ENCODE results near the gene CEP78.

The CEP78 gene

DNA sequence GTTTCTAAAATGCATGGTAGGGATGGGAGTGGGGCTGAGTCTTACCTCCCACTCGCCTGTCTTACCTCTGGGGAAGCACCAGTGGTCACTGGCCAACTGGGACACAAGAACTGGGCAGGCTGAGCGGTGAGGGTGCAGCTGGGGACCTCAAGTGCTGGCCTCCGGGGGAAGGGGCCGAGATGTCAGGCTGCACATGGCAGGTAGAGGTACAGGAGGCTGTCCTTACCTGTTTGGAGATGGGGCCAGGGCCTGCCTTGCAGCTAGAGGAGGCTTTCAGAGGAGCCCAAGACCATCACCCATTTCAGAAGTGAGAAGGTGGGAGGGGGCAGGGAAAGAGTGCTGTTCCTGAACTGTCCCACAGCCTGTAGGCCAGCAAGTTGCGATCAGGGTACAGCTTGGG lies 75.2 kb downstream of the CEP78 start:
- no peak for DNase-seq

DNA sequence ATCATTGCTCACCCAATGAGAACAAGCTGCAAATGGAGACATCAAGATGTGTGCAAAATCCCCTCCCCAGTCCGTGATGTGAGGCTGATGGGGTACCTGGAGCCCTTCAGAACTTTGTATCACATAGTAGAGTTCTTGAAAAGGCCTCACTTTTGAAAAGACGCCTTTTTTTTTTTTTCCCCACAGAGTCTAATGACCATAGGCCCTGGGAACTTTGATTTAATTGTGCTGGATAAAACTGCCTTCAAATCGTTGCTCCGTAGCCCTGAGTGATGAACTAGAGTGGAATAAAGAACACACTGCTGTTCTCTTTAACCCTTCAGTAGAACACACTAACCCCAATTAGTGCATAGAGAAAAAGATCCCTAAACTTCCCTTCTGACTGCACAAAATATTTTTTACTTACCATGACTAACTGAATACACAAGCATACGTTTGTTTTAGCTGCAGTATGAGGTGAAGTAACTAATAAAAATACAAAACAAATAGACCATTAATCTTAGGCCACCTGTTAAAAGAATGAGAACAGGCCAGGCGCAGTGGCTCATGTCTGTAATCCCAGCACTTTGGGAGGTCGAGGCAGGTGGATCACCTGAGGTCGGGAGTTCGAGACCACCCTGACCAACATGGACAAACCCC lies 76.1 kb downstream of the CEP78 start:
- no peak for DNase-seq

DNA sequence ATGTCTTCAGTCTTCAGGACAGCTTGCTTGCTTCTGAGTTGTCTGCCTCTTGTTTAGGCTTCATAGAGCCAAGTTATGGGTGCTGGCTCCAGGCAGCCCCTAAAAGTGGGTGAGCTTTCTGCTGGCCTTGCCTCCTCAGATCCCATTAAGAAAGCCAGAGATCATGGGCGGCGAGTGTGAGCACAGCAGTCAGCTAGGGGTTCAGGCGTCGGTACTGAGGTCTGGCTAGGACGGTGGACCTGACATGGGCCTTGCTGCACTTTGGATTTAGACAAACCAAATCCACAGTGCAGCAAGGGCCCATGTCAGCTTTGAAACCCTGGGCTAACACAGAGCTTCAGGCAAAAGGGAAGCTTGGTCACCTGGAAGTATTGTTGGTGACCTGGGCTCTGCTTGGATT lies 78.7 kb downstream of the CEP78 start:
- DNase-seq, result no peak

DNA sequence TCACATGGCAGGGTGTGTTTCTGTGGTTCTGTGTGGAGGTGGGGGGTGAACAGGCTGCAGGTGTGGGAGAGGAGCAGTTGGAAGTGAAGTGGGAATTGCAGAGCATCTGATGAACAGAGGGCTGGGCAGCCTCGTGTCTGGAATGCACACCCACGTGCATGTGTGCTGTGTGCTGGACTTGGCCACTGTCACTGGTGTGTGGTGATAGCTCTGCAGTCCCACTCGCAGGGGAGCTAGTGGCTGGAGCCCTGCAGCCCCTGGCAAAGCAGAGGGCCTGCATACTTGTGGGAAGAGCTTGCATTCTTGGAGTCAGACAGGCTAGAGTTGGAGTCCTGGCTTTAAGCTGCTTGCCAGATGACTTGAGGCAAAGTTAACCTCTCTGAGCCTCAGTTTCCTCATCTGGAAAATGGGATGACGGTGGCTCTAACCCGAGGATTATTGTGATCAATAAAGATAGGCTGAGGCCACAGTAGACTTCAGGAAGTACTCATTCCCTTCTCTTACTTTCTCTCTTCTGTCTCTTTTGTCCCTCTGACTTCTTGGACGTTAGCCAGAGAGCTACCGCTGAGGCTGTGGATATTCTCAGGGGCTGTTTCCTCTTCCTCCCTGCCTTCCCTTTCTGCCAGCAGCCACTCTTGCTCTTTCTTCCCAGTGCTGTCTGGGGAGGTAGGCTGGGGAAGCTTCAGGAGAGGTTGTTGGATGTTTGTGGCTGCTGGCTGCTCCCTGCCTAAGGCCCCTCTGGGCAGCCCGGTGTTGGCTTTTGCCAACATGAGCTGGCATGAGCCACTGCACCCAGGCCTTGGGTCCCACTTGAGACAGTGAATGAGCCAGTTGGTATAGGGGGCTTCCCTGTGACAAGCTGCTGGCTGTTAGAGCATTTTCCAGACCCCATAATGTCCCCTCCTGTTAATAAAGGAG lies 79.3 kb downstream of the CEP78 start:
- DNase-seq, result no peak

DNA sequence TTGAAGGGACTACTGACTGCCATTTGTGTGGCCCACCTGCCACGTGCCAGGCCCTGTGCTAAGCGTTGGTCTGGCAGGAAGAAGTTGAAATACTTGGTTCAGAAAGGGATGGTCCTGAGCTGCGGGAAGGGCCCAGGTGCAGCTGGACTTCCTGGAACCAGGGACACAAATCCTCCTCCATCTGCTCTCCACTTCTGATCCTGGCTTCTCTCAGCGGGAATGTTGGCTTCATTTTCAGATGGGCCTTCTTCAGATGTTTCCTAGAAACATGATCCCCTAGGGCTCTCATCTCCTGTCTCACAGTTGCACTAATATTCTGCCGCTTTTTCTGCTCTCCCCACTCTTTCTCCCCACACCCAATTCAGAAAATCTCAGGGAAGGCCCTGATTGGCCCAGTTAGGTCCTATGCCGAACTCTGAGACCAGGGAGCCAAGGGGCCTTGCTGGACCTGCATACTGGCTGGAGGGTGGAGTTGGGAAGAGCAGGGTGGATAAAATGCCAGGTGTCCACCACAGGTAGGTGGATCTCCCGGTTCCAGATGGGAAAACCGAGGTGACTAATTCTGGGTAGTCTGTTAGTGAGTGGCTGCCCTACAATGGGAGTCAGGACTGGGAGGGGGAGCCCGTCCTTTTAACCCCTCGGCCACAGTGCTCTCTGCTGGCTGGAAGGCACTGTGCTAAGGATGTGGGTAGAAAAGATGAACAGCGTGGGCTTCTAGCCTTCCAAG lies 80.5 kb downstream of the CEP78 start:
- no peak for DNase-seq

DNA sequence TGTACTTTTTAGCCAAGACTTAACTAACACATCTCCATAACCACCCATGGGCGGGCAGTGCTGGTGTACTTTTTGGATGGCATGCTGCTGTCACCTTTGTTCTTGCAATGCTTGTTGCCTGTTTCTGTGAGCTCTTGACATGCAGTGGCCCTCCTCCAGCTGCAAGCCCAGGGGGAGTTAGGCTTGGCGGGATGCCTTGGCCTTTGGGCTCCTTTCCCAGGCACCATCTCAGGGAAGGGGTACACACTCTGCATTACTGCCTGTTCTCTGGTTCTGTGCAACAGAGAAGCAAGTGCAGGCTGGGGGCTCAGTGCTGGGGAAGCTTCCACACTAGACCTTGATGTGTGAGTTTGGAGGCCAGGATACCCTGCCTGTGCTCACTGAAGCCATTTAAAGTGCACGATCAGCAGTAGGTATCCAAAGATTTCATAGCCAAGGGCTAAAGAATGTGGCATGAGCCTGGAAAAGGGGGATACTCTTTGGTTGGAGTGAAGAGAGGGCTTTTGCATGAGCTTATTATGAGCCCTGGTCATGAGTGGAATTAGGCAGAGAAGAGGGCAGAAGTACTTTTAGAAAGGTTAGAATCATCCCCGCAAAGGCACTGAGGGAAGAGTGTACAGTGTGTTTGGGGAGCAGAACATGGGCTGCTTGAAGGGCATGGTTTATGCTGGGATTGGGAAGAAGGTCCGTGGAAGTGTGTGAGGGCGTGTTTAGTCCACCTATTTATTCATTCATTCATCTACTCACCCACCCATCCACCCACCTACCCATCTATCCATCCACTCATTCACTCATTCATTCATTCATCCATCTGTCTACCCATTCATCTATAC lies 83.5 kb downstream of the CEP78 start:
- DNase-seq, result no peak

DNA sequence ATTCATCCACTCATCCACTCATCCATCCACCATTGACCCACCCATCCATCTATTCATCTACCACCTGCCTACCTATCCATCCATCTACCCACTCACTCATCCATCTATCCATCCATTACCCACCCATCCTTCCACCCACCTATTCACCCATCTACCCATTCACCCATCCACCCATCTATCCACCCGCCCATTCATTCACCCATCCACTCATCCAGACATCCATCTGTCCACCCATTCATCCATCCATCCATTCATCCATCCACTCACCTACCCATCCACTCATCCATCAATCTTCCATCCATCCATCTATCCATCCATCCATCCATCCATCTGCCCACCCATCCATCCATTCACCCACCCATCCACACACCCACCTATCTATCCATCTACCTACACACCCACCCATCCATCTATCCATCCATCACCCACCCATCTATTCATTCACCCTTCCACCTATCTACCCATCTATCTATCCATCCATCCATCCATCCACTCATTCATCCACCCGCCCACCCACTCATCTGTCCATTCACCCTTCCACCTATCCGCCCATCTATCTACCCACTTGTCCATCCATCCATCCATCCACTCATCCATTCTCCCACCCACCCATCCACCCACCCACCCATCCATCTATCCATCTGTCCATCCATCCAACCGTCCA lies 84.3 kb downstream of the CEP78 start:
- DNase-seq, result no peak

DNA sequence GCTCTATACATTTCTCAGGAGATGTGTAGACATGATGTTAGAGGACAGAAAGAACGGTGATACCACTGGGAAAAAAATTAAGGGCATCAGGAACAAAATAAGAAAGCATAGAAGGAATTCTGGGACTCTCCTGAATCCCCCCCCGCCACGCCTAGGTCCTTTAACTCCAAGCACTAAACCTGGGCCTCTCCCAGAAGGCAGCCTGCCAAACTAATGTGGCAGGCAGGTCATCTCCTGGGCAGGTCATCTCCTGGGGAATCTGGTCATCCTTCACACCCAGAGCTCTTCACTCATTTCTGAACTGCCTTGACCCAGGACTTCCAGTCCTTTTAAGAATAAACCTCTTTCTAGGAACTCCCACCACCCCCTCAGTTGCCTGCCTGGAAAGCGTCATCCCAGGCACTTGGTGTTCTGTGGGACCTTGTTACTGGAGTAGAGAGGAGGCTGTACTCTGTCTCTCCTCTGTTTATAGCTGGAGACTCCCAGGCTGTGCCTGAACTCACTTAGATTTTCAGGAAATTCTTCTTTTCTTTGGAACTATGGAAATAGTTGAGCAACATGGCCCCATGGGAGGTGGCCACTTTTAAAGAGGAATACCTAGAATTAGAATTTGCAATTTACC lies 85.1 kb downstream of the CEP78 start:
- DNase-seq, result no peak

DNA sequence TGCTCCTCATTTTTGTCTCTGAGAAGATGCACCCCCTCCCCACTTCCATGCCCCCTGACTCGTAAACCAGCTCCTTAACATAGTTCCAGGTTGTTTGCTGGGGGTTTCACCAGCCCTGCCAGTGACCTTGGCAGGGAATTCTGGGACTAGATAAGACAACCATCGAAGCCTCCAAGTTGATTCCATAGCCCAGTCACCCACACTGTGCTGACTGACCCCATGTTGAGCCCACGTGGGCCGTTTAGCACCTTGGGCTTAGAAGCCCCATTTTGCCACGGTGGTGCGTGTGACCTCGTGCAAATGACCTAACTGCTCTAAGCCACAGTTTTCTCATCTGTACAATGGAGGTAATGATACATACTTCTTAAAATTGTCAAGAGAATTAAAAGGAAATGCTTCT lies 85.6 kb downstream of the CEP78 start:
- DNase-seq, result no peak

DNA sequence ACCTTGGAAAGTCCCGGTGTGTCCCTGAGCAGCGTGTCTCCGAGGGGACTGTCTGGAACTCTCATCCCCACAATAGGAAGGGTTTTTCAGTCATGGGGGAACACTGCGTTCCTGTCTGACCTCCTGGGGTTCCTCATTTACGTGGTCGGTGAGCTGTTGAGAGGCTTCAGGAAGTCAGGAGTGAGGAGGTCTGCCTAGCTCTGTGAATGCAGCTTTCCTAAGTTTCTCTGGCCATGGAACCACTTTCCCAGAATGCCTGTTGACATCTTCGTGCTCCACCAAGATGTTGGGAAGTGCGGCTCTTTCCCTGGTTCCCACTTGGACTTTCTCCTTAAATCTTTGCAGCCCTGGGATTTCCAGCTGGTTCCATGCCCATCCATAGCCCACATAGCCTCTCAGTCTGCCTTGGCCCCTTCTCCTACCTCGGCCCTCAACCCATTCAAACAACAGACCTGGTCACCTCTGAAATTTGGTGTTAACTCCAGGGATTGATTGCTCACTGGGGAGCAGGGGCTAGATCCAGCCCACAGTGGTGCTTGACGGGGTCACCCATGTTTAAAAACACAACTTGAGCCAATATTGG lies 88.3 kb downstream of the CEP78 start:
- no peak for DNase-seq

DNA sequence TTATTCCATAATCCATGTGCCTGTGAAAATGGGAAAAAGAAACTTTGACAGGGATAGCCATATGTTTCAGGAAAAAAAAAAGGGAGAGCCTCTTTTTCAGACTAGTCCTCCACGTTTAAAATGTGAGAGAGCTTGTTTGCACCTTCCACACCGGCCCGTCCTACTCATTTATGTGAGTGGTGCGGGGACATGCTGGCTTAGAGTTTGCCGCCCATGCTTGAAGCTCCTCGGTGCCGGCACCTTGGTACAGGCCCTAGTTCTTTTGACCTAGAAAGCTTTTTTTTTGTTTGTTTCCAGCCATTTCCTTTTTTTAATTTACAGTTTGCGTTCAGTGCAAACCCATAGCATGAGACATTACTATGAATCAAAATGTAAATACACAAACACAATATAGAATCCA lies 88.8 kb downstream of the CEP78 start:
- no peak for DNase-seq

DNA sequence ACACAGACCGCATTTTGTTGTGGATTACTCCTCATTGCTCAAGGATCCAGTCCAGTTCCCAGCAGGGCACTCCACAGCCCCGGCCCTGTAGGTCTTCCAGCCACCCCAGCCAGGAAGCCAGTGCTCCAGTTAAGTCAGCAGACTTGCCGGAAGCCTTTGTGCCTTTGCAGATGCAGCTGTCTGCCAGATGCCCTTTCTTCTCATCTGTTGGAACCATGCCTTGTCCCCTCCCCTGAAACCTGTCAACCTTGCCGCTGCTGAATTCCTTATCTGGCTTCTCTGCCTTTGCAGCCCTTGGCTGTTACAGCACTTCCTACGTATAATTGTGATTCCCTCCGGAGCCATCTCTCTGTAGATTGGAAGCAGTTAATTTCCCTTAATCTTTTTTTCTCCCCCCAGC lies 89.5 kb downstream of the CEP78 start:
- no peak for DNase-seq

DNA sequence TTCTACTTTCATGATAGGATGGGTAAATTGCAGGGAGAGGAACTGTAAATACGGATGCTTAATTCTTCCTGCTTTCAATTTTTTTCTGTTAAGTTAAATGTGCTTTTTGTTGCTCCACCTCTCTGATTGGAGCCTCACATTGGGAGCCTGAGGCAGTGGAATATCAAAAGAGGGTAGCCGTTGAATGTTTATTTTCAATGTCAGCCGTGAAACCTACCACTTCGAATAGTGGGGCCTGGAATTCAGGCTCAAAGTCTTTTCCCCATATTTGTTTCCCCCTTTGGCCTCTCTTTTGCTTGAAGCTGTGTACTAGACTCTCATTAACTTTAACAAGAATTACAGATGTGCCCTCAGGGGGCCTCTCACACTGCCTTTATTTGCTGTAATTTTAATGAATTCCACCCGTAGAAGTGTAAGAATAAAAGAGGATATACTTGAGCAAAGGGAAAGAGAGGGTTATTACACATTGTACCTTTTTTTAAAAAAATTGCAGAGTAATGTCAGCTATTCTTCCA lies 90.0 kb downstream of the CEP78 start:
- DNase-seq, result no peak

DNA sequence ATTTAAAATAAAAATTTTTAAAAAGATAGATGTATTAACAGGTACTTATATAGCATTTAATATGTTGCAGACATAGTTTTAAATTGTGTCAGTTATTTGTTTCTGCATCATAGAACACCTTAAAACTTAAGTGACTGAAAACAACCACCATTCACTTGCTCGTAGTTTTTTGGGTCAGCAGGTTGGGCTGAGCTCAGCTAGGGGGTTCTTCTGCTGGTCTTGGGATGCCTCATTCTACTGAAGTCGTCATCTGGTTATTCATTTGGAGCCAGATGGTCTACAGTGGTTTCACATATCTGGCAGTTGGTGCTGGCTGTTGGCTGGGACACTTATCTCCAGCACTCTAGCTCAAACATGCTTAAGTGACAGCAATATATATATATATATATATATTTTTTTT lies 90.7 kb downstream of the CEP78 start:
- no peak for DNase-seq
